ENCODE measurements around the gene DZANK1. TPM values are rescaled to one million over a fixed set of nuclear protein-coding genes. Genes with fewer than 3 reads are reported as not detected.
"Not testable (repeated sequence)": the region's sequence is repeated elsewhere in the genome, so short reads cannot be mapped to it uniquely, and the experiment has no call there.

DZANK1 gene
- total RNA-seq, 1 donor from 2014 or later = 1.9 TPM

DNA sequence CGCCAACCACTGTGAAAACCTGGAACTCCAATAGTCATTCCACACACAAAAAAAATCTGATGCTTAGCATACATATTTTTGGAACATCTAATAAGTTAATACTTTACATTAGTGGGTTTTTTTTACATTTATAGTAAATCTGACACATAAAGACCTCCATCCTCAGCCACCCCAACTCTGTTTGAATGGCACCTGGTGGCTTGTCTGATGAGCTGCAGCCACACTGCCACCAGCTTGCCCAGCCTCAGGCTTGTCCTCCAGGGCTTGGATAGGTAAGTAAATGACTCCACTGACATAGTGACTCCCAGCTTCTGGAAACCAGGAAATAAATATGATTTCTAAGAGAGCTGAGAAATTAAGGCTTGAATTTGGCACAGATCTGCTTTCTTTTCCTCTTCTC lies 107.0 kb downstream of the DZANK1 start:
- Mint-ChIP-seq H3K27ac (ENCODE audit: unreplicated experiment) (no peak overlapping the region), H3K27me3 (ENCODE audit: unreplicated experiment) (peaks cover 16% of the 10 kb centered on the region), H3K4me1 (ENCODE audit: unreplicated experiment) (no peaks in the 10 kb centered on the region), H3K9me3 (ENCODE audit: unreplicated experiment) (peaks cover 2% of the 10 kb centered on the region), H3K4me3 (ENCODE audit: unreplicated experiment) (no peak overlapping the region), H3K36me3 (ENCODE audit: unreplicated experiment) (no peaks in the 10 kb centered on the region)
- TF ChIP-seq, protein P1, sequence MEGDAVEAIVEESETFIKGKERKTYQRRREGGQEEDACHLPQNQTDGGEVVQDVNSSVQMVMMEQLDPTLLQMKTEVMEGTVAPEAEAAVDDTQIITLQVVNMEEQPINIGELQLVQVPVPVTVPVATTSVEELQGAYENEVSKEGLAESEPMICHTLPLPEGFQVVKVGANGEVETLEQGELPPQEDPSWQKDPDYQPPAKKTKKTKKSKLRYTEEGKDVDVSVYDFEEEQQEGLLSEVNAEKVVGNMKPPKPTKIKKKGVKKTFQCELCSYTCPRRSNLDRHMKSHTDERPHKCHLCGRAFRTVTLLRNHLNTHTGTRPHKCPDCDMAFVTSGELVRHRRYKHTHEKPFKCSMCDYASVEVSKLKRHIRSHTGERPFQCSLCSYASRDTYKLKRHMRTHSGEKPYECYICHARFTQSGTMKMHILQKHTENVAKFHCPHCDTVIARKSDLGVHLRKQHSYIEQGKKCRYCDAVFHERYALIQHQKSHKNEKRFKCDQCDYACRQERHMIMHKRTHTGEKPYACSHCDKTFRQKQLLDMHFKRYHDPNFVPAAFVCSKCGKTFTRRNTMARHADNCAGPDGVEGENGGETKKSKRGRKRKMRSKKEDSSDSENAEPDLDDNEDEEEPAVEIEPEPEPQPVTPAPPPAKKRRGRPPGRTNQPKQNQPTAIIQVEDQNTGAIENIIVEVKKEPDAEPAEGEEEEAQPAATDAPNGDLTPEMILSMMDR (IDR thresholded peaks at IDR 0.05) = no peak
- no peak for DNase-seq (ENCODE audit: extremely low spot score, unreplicated experiment)

DNA sequence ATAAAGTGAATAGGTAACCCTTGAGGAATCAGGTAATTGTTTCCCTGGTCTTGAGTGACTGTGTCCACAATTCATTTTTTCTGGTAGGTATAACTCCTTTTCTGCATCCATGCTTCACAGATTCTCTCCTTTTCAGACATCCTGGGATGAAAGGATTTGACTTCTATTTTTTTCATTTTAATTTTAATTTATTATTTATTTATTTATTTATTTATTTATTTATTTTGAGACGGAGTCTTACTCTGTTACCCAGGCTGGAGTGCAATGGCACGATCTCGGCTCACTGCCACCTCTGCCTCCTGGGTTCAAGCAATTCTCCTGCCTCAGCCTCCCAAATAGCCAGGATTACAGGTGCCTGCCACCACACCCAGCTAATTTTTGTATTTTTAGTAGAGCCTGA lies 117.1 kb downstream of the DZANK1 start:
- H3K4me1 Mint-ChIP-seq (ENCODE audit: unreplicated experiment); H3K27ac Mint-ChIP-seq (ENCODE audit: unreplicated experiment); DNase-seq (ENCODE audit: extremely low spot score, unreplicated experiment); H3K9me3 Mint-ChIP-seq (ENCODE audit: unreplicated experiment); H3K36me3 Mint-ChIP-seq (ENCODE audit: unreplicated experiment); H3K4me3 Mint-ChIP-seq (ENCODE audit: unreplicated experiment): not testable (repeated sequence)
- H3K27me3 Mint-ChIP-seq (ENCODE audit: unreplicated experiment) = peaks cover 19% of the 10 kb centered on the region

Small RNA genes lying within 50 kb of the gene (microRNA-seq; reads per million reads assigned to microRNA genes)
- not detected for gene MIR3192 (ENCODE audit: unreplicated experiment)

Other genes starting within 250 kb of the DZANK1 start
- 14.0 and 15.6 TPM in 2 replicates for gene ZNF133, start 178.5 kb downstream of the DZANK1 start, total RNA-seq
- gene POLR3F, start 360 bp upstream of the DZANK1 start, total RNA-seq = 9.4 and 9.5 TPM in 2 replicates
- 12.7 and 14.3 TPM in 2 replicates for gene RBBP9, start 30.2 kb upstream of the DZANK1 start, total RNA-seq
- 30.5 and 36.8 TPM in 2 replicates for gene SEC23B, start 40.9 kb upstream of the DZANK1 start, total RNA-seq
- gene SMIM26, start 100.4 kb upstream of the DZANK1 start, total RNA-seq = 55.7 and 56.1 TPM in 2 replicates
- 21.5 and 26.2 TPM in 2 replicates for gene DTD1, start 121.0 kb upstream of the DZANK1 start, total RNA-seq